GM18868 (cell line): ENCODE data around the gene PLA2G4D.

ENCODE experiments used
- ATAC-seq: cut with Tn5 transposase; IDR thresholded peaks from one replicate; pipeline ENCODE4 v1.9.1; 2021; ENCODE audit warnings: mild to moderate bottlenecking, moderate library complexity; ENCODE audit not compliant: unreplicated experiment

PLA2G4D gene, protein sequence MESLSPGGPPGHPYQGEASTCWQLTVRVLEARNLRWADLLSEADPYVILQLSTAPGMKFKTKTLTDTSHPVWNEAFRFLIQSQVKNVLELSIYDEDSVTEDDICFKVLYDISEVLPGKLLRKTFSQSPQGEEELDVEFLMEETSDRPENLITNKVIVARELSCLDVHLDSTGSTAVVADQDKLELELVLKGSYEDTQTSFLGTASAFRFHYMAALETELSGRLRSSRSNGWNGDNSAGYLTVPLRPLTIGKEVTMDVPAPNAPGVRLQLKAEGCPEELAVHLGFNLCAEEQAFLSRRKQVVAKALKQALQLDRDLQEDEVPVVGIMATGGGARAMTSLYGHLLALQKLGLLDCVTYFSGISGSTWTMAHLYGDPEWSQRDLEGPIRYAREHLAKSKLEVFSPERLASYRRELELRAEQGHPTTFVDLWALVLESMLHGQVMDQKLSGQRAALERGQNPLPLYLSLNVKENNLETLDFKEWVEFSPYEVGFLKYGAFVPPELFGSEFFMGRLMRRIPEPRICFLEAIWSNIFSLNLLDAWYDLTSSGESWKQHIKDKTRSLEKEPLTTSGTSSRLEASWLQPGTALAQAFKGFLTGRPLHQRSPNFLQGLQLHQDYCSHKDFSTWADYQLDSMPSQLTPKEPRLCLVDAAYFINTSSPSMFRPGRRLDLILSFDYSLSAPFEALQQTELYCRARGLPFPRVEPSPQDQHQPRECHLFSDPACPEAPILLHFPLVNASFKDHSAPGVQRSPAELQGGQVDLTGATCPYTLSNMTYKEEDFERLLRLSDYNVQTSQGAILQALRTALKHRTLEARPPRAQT

DNA sequence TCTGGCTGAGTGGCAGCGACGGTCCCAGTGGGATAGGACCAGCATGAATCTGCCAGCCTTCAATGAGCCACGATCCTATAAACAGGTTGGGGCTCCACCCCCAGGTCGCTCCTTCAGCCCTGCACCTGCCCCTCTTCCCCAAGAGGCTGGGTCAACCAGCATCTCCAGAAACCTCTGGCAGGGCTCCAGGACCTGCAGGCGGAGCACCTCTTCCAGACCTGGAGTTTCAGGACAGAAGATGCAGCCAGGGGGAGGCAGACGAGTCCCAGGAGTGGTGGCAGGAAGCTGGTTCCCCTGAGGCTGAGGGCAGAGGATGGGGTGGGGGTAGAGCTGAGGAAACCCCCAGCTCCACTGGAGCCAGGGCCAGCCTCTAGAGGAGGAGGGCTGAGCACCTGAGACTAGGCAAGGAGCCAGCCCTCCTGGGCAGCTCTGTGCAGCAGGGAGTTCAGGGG is at the start of gene PLA2G4D:
Gene PLA2G4D, minus strand, starts transcription at position 51 of the 452 bp plus-strand sequence. CDS start 103 bp downstream, outside the sequence.
- no peak for ATAC-seq

DNA sequence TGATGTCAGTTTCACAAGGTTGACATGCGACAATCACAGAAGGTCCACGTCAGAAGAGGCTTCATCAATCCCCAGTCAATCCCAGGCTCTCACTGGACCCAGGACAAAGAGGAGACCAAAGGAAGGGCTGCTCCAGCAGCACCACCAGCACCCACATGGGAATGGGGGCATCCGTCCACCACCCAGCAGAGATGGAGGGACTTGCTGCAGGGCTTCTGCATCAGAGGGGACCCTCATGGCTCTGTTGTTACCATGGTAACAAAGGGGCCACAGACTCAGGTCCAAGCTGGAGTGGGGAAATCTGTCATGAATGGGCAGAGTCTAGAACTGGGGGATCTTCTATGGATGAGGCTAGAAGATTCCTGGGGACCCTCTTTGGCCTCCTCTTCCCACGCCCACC is 49.0 kb upstream of the PLA2G4D start:
- no peak for ATAC-seq

DNA sequence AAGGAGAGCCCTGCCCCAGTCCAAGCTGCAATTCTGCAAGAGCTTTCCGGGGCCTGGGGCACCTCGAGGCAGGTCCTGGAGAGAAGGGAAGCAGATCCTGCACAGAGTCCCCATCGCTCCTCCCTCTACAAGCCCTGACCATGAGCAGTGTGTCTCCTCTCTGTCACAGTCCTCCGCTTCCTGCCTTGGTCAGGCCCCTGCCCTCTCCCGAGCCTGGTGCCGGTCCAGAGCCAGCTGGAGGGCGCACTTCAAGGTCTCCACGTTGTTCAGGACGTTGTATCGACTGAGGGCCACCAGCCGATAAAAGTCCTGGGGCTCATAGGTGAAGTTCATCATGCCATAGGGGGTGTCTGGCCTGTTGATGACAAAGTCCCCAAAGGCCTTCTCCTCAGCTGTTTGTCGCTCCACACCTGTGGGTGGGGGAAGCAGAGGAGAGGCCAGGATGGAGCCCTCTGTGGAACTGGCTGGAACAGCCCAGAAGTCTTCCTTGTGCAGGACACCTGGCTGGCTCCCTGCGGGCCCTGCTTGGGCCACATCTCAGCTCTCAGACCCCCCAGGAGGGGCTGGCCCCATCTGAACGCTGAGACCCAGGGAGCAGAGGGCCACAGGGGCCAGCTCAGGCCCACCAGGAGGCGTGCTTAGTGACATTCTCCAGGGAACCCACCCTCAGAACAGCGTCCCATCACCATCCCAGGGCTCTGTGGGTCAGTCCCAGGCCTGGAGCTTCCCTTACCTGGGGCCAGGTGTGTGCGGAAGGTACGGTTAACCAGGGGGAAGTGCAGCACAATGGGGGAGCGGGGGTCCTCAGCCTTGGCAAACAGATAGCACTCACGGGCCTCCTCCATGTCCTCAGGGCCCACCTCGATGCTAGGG is 47.7 kb upstream of the PLA2G4D start:
- no peak for ATAC-seq

DNA sequence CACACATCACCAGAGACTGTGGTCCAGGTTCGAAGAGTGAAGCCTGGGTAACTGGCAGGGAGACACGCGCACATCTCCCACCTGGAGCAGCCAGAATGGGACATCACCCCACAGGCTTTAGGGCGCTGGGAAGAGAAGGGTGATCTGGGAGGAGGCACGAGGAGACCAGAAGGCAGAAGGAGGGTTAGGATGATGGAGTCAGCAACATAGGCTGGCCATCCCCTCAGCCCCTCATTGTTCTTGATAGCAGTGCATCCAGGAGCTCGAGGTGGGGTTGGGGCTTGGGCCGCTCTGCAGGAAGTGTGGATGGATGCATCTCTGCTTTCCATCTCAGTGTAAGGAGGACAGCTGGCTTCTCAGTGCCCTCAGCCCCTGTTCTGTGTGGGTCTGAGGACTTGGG is 46.9 kb upstream of the PLA2G4D start:
- ATAC-seq, result no peak

DNA sequence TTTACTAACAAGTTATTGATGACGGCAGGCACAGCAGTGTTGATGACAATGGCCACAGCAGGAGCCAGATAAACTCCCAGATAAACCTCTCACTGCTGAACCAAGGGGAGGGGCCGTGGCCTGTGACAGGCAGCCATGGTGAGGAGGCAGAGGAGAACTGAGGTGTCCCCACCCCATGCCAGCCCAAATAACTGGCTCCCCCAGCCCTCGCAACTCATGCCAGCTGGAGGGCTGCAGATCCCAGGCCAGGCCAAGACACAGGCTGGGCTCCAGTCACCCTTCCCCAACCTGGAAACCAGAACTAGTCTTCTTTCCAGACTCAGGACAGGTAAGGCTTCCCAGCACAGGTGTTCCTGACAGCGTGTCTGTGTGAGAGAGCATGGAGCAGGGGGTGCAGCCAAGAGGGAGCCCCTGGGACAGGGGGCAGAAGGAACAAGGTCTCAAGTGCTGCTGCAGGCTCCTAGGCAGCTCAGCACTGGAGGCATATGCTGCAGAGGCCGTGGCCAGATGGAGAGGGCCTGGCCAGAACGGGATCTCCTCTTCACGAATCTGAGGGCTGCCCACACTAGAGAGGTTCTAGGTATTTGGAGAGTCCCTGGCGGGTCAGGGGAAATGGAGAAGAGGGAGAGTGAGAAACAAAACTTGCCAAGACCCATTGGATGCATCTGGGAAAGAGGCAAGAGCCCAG is 46.2 kb upstream of the PLA2G4D start:
- no peak for ATAC-seq

DNA sequence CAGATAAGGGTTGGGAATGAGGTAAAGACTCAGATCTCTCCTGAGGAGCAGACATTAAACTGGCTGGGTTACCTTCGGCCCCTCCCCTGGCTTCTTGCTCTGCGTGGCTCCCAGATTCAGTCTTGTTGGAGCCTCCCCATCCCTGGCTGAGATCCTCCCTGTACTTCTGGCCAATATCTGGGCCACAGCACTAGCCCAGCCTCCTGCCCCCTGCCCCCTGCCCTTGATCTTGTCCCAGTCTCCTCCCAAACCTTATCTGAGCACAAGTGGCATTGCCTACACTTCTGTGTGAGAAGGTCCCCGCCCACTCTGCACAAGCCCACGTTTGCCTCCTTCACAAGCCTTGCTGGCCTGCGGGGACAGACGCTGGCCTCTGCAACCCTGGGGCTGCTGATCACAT is 45.2 kb upstream of the PLA2G4D start:
- no peak for ATAC-seq

DNA sequence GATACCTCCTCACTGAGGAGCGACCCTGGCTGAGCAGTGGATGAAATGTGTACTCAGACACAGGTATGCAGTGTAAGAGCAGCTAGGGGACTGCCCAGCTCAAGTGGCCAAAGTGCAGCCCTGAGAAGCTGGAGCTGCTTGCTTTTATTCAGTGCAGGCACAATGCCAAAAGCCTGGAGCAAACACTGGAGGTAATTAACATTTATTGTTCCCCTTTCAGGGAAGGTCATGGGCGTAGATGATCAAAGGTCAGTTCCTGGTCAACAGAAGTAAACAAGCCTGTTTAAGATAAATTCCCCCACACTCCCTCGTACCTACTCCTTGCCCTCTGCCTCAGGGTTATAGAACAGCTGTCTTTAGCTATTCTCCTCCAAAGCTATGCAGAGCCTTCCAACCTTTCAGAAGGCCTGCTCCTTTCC is 44.6 kb upstream of the PLA2G4D start:
- ATAC-seq, result no peak

DNA sequence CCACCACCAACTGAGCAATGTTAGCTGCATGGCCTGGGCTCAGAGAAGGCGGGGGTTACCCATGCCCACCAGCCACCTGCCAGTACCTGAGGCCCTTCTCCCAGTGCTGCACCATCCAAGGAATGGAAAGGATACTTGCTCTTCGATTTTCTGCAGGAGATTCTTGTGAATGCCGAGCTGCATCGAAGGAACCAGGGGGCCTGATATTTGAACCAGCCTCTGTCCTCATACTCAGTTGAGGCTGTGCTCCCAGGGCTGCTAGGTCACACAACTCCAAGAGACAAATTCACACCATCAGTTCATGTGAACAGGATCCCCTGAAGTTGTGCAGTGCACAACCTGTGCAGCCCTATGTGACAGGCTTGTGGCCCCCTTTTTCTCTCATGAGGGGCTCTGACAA is 44.0 kb upstream of the PLA2G4D start:
- no peak for ATAC-seq

DNA sequence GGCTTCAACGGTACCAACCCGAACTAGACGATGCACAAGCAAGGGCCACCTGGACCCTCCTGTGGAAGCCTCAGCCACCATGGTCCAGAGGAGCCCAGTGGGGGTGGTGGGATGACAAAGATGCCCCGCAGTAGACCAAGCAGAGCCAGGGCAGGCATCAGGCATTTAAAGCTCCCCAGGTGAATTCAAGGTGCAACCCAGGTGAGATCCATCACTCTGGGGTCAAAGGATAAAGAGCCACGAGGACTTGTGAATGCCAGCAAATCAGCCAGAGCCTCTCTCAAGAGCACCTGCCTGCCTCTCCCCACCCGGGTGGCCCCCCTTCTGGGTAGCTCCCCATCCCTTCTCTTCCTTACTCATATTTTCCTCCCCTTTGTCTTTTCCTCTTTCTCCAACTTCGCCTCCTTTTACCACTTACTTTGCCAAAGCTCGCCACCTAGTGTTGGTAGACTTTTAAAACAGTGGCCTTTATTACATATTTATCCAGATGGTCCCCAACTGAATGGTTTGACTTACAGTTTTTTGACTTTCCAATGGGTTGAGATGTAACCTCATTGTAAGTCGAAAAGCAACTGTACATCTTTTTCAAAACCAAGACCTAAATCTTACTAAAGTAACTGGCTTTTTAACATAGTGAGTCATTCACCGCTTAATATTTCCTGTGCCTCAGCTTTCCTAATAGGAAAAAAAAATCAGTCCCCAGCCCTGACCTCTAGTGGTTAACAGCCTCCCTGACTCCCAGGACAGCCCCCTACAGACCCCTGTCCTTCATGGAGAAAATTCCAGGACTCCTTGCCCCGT is 43.3 kb upstream of the PLA2G4D start:
- ATAC-seq, result no peak

DNA sequence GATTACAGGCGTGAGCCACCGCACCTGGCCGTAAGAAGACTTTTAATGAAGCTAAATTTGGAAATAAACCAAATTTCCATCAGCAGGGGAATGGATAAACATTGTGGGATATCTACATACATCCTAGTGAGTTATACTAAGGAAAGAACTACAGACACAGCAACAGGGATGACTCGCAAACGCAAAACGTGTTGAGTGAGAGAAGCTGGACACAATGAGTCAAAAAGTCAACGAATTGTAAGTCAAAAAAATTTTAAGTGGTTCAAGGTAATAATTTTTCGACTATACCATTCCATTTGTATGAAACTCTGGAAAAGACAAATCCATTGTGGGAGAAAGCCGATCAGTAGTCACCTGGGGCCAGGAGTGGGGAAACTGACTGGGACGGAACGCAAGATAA is 42.2 kb upstream of the PLA2G4D start:
- no peak for ATAC-seq

DNA sequence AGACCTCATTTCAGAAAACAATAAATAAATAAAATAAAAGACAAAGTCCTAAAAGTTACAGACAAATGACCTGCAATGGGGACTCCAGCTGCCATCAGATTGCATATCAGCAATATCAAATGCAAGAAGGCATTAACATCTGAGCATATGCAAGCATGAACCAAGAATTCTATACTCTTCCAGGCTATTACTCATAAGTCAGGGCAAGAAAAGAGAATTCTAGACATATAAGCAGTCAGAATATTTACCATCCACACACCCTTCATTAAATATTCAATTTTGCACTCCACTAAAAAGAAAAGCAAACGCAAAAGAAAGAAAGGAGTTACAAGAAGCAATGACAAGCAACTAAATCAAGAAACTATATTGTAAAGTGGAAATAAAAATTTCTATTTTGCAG is 41.0 kb upstream of the PLA2G4D start:
- no peak for ATAC-seq

DNA sequence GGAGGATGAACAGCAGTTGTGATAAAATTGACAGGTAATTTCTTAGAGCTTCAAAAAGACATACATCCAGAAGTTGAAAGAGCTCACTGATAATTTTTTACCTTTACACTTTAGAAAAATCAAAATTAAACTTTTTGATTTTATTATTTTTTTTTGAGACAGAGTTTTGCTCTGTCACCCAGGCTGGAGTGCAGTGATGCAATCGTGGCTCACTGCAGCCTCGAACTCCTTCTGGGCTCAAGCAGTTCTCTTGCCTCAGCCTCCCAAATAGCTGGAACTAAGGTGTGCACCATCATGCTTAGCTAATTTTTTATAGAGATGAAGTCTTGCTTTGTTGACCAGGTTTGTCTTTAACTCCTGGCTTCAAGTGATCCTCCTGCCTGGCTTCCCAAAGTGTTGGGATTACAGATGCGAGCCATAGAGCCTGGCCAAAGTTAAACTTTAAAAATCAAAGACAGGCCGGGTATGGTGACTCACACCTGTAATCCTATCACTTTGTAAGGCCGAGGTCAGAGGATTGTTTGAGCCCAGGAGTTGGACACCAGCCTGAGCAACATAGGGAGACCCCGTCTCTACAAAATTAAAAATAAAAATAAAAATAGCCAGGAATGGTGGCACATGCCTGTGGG is 40.4 kb upstream of the PLA2G4D start:
- ATAC-seq, result no peak

DNA sequence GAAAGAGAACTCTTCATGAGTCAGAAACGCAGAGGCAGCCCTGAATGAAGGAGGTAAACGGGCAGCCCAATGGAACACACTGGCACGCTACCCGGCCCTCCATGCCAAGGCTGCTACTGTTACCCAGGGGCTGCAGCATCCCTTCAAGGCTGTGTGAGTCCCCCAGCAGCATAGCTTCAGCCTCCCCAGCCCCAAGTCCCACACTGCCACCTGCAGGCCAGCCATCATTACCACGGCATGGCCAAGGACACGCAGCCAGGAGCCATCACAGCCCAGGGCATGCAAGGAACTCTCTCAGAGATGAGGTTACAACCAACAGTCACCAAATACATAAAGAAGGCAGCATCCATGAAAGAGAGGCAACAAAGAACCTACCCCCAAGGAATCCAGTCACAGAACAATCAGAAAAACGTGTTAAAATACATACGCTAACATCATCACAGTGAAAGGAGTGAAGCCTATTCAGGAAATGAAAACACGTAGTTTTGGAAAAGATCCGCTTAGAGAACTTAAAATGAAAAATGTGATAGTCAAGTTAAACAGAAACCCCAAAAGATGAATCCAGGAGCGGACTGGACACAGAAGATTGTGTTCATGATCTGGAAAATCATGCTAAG is 39.6 kb upstream of the PLA2G4D start:
- ATAC-seq, result no peak

DNA sequence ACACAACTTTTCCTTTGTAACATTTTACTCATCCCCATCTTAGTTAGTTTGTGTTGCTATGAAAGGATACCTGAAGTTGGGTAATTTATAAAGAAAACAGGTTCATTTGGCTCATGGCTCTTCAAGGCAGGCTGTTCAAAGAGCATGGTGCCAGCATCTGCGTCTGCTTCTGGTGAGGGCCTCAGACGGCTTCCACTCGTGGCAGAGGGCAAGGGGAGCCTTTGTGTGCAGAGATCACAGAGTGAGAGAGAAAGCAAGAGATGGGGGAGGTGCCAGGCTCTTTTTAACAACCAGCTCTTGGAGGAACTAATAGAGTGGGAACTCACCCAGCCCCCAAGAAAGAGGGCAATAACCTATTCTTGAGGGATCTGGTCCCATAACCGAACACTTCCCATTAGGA is 39.0 kb upstream of the PLA2G4D start:
- ATAC-seq, result no peak

DNA sequence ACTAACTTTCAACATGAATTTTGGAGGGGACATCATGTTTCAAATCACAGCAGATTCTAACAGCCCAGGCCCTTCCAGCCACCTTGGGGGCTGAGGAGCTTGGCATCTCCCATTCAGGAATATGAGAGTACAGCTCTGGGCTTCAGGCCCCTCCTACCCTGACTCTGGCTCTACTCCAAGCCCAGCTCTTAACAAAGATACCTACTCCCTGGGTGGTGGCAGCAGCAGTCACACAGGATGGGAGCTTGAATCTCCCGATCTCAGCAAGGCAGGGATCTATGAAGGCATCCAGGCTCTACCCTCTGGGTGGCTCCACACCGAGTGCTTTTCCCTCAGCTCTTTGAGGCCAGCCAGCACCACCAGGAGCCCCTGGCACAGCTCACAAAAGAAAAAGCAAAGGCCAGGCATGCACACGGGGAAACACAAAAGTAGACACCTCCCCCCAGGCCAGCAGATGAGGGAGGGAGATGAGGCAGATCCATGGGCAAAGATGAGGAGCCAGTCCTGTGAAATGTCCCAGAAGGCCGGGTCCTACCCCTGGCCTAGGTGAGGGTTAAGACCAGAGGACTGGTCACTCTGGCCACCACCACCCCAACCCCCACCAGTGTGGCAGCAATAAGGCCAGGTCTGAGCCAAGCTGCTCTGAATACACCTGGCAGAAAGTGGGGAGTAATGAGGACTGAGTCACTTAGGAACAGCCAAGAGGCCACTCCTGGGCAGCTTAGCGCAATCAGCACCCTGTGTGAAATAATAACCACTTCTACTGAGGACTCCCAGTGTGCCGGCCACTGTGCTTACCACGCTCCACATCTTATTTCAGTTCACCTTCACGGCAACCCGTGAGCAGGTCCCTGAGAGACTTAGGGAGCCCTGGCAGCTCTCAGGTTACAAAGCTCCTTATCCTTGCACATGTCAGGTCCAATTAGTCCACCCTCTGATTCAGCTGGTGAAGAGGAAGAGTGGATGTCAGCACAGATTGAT is 37.8 kb upstream of the PLA2G4D start:
- ATAC-seq, result no peak

DNA sequence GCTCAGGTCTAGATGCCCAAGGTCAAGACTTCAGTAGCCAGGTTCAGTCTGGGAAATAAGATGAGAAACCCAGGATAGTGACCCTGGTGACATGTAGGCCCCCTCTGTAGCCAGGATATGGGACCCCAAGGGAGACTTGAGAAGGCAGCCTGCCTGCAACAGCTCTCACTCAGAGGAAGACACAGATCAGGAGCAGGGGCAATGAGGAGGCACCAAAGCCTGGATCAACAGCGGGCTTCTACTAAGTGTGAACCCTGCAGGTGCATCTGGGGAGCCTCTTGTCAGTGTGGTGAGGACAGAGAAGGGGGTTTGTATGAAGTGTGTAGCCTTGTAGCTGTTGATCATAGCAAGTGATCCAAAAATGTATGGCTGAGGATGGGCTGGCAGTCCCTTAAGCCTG is 36.6 kb upstream of the PLA2G4D start:
- no peak for ATAC-seq

DNA sequence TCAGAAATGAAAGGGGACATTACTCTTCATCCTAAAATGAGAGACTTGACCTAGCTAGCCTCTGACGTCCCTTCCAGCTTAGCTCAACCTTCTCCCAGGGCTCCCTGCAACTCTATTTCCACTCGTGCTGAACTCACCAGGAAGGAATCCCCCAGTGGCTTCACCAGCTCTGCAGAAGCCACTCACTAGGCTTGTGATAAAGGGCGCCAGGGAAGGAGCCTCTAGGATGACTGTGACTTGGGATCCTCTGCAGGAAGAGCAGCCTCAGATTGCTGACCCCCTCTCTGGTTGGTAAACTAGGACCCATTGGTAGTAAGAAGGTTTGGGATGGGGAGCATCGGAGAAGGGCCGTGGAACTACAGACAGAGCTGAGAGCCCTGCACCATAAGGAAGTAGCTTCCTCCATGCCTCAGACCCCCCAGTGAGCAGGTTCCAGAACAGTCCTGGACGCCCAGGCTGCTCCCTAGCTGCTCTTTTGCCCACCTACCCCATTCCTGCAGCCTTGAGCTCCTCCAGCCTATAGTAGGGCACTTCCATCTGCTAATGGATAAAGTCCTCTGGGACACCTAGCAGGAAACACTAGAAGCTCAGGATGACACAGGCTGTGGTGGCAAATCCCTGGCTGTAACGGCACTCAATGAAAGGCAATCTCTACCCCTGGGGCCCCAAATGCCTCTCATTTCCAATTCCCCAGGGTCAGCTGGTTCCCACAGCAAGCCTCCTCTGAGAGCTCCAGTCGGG is 36.1 kb upstream of the PLA2G4D start:
- no peak for ATAC-seq
